ENCODE measurements around the gene POU3F1.

Gene POU3F1

DNA sequence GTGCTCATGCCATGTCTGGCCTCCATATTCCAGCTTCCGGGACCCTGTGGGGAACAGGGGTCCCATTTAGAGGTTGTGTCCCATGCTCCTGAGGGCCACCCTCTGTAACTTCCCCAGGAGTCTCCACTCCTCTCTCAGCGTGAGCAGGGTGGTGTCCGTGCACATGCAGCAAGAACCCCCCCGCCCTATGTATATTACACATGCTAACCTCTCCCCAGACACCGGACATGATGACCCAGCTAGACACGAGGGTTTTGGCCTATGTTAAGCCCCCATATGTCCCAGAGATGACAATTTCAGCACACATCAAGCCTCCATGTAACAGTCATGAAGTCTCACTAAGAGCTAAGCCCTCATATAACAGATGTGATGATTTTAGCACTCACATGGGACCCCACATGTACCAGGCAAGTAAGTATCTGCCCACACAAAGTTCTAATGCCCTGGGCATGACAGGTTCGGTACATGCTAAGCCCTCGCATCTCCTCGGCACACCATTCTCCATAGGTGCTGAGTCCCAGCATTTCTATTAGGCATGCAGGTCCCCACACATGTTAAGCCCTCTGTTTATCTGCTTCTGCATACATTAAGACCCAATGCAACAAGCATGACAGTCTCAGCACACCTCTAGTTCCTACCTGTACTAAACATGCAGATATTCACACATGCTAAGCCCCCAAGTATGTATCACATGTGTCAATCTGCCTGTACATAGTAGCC lies 48.3 kb downstream of the POU3F1 start:
- H3K9ac ChIP-seq (ENCODE audit: low read length), result no peak overlapping the region
- peaks cover 21% of the 10 kb centered on the region for H3K36me3 ChIP-seq (ENCODE audit: insufficient read depth, low read length)
- peaks cover 71% of the 10 kb centered on the region for H3K4me1 ChIP-seq (ENCODE audit: insufficient read depth, low read length)
- no peaks in the 10 kb centered on the region for H3K27me3 ChIP-seq (ENCODE audit: control insufficient read depth in 1 of 2, insufficient read depth in 2 of 2, low read length in 2 of 2)
- no peaks in the 10 kb centered on the region for H3K9me3 ChIP-seq (ENCODE audit: low read length)
- peak overlapping the region; percentile 75 for H3K27ac ChIP-seq (ENCODE audit: low read depth, low read length)
- H3K4me3 ChIP-seq (ENCODE audit: low read depth in 1 of 2, low read length in 2 of 2), result no peak overlapping the region

DNA sequence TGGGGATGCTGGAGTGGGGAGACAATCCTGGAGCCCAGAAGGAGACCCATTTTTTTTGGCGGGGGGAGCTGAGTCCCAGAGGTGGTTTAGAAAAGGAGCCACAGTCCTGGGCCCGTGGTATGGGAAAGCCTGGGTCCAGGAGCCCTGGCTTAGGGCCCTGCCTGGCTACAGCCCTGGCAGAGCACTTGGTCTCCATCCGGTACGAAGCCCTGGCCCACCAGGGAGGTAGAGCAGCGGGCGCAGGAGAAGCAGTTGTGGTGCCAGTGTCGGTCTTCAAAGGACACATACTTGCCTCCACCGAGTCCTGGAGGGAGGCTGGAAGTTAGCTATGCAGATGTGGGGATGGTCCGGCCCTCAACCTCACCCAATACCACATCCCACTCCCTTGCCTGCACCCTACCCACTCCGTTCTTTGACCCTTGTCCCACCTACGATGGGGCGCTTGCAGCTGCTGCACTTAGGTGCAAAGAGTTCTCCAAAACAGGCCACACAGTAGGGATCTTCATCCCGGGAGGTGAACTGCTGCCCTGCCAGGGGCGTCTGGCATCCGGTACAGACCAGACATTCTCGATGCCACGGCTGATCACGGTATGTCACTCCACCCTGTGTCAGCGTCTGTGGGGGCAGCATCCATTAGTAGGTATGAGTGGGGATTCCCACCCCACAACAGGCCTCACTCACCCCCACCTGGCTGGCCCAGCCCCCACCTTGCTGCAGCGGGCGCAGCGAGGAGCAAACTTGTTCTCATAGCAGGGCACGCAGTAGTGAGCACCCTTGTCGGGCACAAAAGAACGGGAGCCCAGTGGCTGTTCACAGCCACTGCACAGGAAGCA lies 49.1 kb downstream of the POU3F1 start:
- Histone ChIP-seq H3K27ac (ENCODE audit: low read depth, low read length) (peak overlapping the region; percentile 95), H3K4me1 (ENCODE audit: insufficient read depth, low read length) (peaks cover 63% of the 10 kb centered on the region), H3K27me3 (ENCODE audit: control insufficient read depth in 1 of 2, insufficient read depth in 2 of 2, low read length in 2 of 2) (no peaks in the 10 kb centered on the region), H3K4me3 (ENCODE audit: low read depth in 1 of 2, low read length in 2 of 2) (no peak overlapping the region), H3K9ac (ENCODE audit: low read length) (peak overlapping the region; percentile 38), H3K36me3 (ENCODE audit: insufficient read depth, low read length) (peaks cover 21% of the 10 kb centered on the region), H3K9me3 (ENCODE audit: low read length) (no peaks in the 10 kb centered on the region)

- Histone ChIP-seq H3K27me3 (ENCODE audit: control insufficient read depth in 1 of 2, insufficient read depth in 2 of 2, low read length in 2 of 2) (no peaks in the 10 kb centered on the region), H3K9ac (ENCODE audit: low read length) (peak overlapping the region; percentile 49), H3K27ac (ENCODE audit: low read depth, low read length) (peak overlapping the region; percentile 89), H3K4me3 (ENCODE audit: low read depth in 1 of 2, low read length in 2 of 2) (peak overlapping the region; percentile 25 to 53), H3K4me1 (ENCODE audit: insufficient read depth, low read length) (peaks cover 47% of the 10 kb centered on the region), H3K36me3 (ENCODE audit: insufficient read depth, low read length) (peaks cover 21% of the 10 kb centered on the region), H3K9me3 (ENCODE audit: low read length) (no peaks in the 10 kb centered on the region)
These were observed 50.7 kb downstream of the POU3F1 start for GRCh38 chr1:37995751-37996345.

DNA sequence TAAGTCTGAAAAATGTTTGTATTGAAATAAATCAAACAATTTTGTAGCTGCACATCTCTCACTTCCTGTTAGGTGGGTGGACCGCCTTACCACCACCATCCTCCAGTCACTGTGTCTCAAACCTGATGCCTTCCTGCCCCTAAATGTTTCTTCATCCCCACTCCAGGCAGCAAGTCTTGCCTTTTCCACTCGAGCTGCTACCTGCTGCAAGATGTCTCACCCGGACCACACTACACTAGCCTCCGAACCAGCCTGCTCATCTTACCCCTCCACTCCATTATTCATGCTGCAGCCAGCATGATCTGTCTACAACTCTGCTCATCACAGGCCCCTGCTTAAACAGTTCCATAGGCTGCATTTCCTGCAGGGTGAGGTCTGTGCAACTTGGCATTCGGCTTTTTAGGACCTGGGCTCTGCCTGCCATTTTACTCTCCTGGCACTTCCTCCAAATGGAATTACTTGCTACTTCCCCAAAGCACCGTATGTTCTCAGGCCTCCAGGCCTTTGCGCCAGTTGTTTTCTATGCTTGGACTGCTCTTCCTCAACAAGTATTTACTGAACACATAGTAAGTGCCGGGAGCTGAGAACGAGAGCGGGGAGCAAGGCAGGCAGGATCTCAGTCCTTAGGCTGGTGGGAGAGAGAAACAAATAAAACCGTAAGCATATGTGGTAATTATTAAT lies 51.6 kb downstream of the POU3F1 start:
- no peaks in the 10 kb centered on the region for H3K9me3 ChIP-seq (ENCODE audit: low read length)
- H3K9ac ChIP-seq (ENCODE audit: low read length), result peak overlapping the region; percentile 49
- peaks cover 21% of the 10 kb centered on the region for H3K36me3 ChIP-seq (ENCODE audit: insufficient read depth, low read length)
- peaks cover 39% of the 10 kb centered on the region for H3K4me1 ChIP-seq (ENCODE audit: insufficient read depth, low read length)
- peak overlapping the region; percentile 89 for H3K27ac ChIP-seq (ENCODE audit: low read depth, low read length)
- H3K4me3 ChIP-seq (ENCODE audit: low read depth in 1 of 2, low read length in 2 of 2), result peak overlapping the region; percentile 9 to 57
- no peaks in the 10 kb centered on the region for H3K27me3 ChIP-seq (ENCODE audit: control insufficient read depth in 1 of 2, insufficient read depth in 2 of 2, low read length in 2 of 2)
